ENCODE results near the gene FAM131C.

- TF ChIP-seq REST (tag by site-specific recombination; IDR thresholded peaks at IDR 0.05) (no peak), ZEB2 (tag by site-specific recombination; IDR thresholded peaks at IDR 0.05) (peak; percentile 70), ZNF184 (tag by site-specific recombination; IDR thresholded peaks at IDR 0.05) (no peak), CTCF (tag by site-specific recombination; IDR thresholded peaks at IDR 0.05) (peak; percentile 90), ZNF610 (tag by site-specific recombination; IDR thresholded peaks at IDR 0.05; ENCODE audit: borderline replicate concordance) (no peak), GLI4 (tag by site-specific recombination; IDR thresholded peaks at IDR 0.05) (no peak)
These were observed 17.6 kb downstream of the FAM131C start for GRCh38 chr1:16055613-16056520.
